GM18508 (cell line): ENCODE results near the gene CDCA4.

Experiments
- ATAC-seq: cut with Tn5 transposase; IDR thresholded peaks from one replicate; pipeline ENCODE4 v1.9.1; 2021; ENCODE audit warnings: moderate number of reproducible peaks; ENCODE audit not compliant: insufficient read depth, unreplicated experiment

Gene CDCA4

DNA sequence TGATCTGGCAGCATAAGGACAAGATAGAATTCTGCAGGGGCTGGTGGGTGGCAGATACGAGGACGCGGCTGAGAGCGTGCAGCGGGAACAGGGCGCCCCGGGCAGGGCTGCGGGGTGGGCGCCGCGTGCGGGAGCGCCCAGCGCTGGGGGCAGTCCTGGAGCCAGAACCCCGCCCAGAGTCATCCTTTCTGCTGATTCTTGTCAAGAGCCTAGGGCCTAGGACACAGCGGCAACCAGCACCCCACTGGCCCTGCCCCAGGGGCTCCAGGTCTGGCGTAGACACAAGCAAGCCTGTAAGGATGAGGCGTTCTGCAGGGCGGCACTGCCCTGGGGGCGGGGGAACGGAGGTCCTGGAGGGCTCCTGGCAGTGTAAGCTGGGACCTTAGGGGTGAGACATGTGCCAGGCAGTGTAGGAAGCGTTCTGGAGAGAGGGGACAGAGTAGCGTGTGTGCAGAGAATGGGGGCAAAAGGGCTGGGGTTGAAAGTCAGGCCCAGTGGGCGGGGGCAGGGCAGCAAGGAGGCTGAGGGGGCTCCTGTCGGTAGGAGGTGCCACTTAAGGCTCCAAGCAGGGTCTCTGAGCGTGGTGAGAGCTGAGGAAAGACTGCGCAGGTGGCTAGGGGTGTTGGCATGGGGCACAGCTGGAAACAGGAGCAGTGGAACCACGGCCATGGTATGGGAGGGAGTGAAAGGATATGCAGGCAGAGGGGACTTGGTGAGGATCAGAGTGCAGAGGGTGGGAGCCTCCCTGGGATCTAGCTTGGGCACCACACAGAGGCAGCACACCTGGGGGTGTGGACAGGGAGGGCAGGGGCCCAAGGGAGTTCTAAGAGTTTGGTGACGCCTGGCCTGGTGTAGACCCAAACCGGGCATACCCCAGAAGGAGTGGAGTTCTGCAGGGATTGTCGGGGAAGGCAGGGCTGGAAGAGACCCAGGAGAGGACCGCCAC lies 41.9 kb downstream of the CDCA4 start:
- no peak for ATAC-seq

GRCh38 chr14:104977681-104978653 lies 42.9 kb downstream of the CDCA4 start, which contains the start of gene AHNAK2:
AHNAK2 (minus strand) TSS chr14:104978374; CDS start chr14:104978237, 137 bp downstream.
- no peak for ATAC-seq

- ATAC-seq, result no peak
These were observed 43.7 kb downstream of the CDCA4 start for GRCh38 chr14:104977008-104977680.

GRCh38 chr14:104976198-104977007 lies 44.5 kb downstream of the CDCA4 start:
- ATAC-seq, result no peak

GRCh38 chr14:104975481-104976197 lies 45.2 kb downstream of the CDCA4 start:
- ATAC-seq, result no peak

DNA sequence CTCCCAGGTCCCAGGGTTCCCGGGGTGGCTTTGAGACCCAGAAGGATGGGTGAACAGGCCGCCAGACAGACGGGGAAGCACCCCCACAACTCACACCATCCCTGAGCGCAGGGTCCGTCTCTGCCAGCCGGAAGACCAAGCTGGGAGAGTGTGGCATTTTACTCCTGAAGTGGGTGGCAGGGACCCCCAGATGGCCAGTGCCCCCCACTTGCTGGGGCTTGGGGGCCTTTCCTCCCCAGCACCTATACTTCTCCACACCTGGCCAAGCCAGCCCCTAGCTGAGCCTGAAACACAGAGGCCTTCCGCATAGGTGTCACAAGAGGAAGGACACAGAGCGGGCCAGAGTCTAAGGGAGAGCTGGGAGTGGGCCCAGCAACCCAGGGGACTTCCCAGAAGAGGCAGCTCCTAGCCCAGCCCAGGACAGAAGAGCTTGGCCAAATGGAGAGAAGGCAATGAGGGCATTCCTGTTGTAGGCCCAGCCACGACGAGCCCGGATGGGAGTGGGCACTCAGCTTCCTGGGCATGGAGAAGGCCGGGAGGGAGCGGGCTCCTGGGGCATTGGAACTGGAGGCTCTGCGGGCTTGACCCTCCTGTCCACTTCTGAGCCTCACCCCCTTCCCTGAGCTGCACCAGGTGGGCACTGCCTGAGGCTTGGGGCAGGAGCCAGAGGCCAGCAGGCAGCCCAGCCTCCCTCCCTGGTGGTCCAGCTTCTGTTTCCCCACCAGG lies 46.1 kb downstream of the CDCA4 start:
- no peak for ATAC-seq

DNA sequence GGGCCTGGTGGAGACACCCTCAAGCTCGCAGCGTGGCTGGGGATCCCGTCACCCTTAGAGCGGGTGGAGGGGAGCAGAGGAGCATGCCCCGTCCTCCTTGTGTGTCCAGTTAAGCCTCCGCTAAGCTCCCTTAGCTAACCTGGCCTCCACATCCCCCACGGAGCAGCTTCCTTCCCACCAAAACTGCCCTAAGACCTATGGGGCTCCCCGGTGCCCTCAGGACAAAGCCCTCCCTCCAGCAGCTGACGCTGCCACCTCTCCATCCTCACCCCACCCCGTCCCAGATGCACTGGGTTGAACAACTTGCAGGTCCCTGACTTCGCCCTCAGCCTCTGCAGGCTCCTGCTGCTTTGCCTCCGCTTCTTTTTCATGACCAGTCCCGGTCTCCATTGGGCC lies 46.7 kb downstream of the CDCA4 start:
- ATAC-seq, result no peak

DNA sequence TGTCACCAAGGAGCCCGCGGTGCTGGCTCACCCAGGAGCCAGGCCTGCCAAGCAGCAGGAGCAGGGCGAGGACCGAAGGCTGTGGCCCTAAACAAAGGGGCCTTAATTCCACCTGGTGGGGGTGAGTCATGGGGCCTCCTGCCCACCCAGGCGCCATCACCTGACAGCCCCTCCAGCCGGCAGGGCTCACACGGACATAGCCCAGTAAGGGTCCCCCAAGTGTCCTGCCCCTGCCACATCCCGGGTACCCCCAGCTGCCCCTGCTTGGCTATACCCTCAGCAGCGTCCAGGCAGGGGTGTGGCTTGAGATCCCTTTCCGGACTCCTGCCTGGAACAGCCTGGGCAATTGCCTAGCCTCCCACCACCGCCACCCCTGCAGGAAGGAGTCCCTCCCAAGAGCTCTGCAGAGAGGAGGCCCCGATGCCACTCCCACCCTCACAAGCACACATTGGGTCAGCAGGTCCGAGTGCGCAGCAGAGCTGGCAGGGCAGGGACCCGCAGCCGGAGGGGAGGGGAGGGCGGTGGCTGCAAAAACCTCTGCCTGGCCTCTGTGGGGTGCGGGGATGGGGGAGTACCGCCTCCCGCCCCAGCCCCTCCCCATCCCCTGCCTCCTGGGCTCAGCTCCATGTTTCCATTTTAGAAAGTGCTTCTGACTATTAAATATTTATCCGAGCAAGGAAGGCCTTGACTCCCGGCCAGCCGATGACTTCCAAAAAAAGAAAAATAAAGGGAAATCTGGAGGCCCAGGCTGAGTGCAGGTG lies 47.3 kb downstream of the CDCA4 start:
- no peak for ATAC-seq

DNA sequence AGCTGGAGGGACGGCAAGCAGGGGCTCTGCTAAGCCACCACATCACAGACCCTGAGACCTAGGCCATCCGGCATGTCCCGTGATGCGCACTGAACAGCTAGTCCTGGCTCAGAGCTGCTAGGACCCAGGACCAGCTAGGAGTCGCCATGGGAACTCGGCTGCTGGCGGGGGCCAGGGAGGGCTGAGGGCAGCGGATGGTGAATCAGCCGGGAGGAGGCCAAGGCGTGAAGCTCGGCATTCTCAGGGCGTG lies 47.8 kb downstream of the CDCA4 start:
- no peak for ATAC-seq

- ATAC-seq, result no peak
These were observed 48.4 kb downstream of the CDCA4 start for GRCh38 chr14:104972301-104973134.

GRCh38 chr14:104971447-104972240 lies 49.2 kb downstream of the CDCA4 start:
- no peak for ATAC-seq

GRCh38 chr14:104970231-104971068 lies 50.4 kb downstream of the CDCA4 start:
- ATAC-seq, result no peak

DNA sequence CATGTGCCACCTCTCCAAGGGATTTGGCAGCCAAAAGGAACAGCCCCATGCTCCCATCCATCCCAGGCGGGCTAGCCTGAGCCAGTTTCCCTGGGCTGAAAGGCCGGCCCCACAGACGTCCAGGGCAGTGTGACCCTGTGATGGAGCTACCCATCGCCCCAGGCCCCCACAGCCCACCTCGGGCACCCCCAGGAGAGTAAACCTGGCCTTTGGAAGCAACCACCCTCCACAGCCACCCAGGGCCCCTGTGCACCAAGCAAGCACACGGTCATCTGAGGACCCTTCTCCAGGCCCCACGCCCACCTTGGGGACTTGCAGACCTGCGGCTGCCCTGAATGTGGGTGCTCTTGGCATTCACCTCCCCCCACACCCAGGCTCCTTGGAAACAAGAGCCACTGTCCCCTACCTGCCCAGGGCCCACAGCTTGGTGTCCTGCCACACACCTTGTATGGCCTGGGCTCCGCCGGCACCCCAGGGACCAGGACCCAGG lies 51.1 kb downstream of the CDCA4 start:
- no peak for ATAC-seq

DNA sequence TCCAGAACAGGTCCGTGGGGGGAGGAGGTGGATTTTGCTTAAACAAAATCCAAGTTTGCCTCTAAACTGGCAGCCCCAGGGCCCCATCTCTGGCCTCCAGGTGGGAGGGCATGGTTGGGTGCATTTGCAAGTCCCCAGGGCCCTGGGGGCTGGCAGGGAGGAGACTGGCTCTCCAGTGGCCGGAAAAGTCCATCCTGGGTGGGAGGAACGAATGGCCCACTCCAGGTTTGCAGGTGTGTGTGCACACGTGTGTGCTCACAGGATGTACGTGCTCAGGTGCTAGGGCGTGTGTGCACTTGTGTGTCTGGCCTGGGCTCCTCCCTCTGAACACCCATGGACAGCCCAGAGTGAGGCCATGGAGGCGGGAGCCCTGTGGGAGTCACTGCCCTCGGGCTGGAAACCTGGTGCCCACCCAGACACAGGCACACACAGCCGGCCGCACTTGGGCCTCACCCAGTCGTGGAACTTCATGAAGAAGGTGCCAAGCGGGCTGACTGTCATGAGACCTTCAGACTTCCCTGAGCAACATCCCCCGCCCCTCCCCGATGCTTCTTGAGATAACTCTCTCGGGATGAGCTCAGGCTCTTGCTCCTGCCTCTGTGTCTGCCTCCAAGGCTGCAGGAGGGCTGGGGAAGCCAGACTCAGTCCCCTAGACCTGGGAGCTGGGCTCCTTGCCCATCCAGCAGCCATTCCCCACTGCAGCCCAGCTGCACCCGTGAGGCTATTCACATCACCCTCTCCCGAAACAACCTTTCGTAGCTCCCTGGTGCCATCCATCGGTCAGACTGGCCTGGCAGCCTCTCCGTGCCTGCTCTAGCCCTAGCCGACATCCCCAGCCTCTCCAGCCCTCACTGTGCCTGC lies 52.1 kb downstream of the CDCA4 start:
- no peak for ATAC-seq
